Ovary (tissue), 9 donors: Measurements from ENCODE around the gene FGFR1OP2. TPM values are rescaled to one million over a fixed set of nuclear protein-coding genes. Genes with fewer than 3 reads are reported as not detected.

Source experiments
- DNase-seq, 5 donors: peaks; one replicate each; pipeline ENCODE4 v3.0.0-alpha.2; 2019 to 2020
- H3K27ac ChIP-seq, 2 donors: fragments of 200-600 bp; one replicate each; pipeline versions ENCODE4 v1.5.1 to v1.8.0; 2019 to 2022
- H3K27me3 ChIP-seq: fragments of 200-600 bp; one replicate; pipeline ENCODE4 v1.8.0; 2022
- H3K36me3 ChIP-seq: fragments of 200-600 bp; sonication (generic); one replicate; pipeline ENCODE4 v1.5.1; 2019
- H3K4me1 ChIP-seq: one replicate; pipeline ENCODE4 v1.8.1; 2013; ENCODE audit warnings: mild to moderate bottlenecking, moderate library complexity; ENCODE audit not compliant: insufficient read depth
- H3K4me3 ChIP-seq: fragments of 200-600 bp; sonication (generic); one replicate; pipeline ENCODE4 v1.5.1; 2017
- H3K9me3 ChIP-seq, 2 donors: fragments of 200-600 bp in 1 of 2; sonication (generic) in 1 of 2; one replicate each; pipeline versions ENCODE4 v1.5.1 to v1.8.1; 2013 to 2019; ENCODE audit warnings: mild to moderate bottlenecking in 1 of 2, moderate library complexity in 1 of 2
- EP300 ChIP-seq: sonication (generic); formaldehyde crosslinking; IDR thresholded peaks from one replicate; pipeline ENCODE4 v1.6.1; 2017; ENCODE audit warnings: antibody characterized with exemption
- POLR2A ChIP-seq: fragments of 450-650 bp; IDR thresholded peaks from one replicate; pipeline ENCODE4 v1.6.1; 2017; ENCODE audit warnings: antibody characterized with exemption, mild to moderate bottlenecking, moderate library complexity
- WGBS, 3 donors: extraction: QIAGEN DNeasy Blood & Tissue Kit in 1 of 3; methylation state at CpG; one replicate each; pipeline versions ENCODE4 v1.1.5 to v1.1.7; 2013 to 2017; 5-methylcytosine and 5-hydroxymethylcytosine counted together
- intact Hi-C, 4 donors: fragments of 100-400 bp; cut with DNase I; formaldehyde crosslinking; loops; one replicate each; pipeline versions ENCODE4 v1.11.0 to v1.15.1; 2022 to 2023
- polyA plus RNA-seq, 2 donors: library from polyadenylated mRNA; stranded (reverse); fragments of 200-250 nt in 1 of 2; fragments of 350-450 nt in 1 of 2; fragmentation: Illumina TruSeq in 1 of 2; extraction: RNeasy Lipid Tissue Mini Kit (QIAGEN cat#74804) in 1 of 2; gene quantifications; one replicate each; pipeline ENCODE4 v1.2.3, GENCODE V29; 2013 to 2014
- total RNA-seq, 7 donors: library from RNA; depleted of rRNA in 2 of 7; stranded (reverse); fragments of >200 nt in 2 of 7; fragmentation: NEBNext Ultra II Directional in 3 of 7; extraction: Animal tissue kit (Norgen Biotek cat#: 25700) in 3 of 7; gene quantifications; one replicate each; pipeline versions ENCODE4 v1.1.0 to v1.2.4, GENCODE V29; 2016 to 2023
- TF ChIP-seq, protein P1 (sequence below), 3 donors: fragments of 450-650 bp in 2 of 3; fragments of 200-600 bp in 1 of 3; IDR thresholded peaks; one replicate each; pipeline versions ENCODE4 v1.5.1 to v1.8.0; 2016 to 2022; ENCODE audit warnings: antibody characterized with exemption in 3 of 3, mild to moderate bottlenecking in 1 of 3
- donor health status: DM: no; HTN: no; CAD: no; lungs with moderate emphysema.
- donor health status: DM: no; HTN: no; CAD: no.
- donor health status: Bipolar disorder and iron deficiency.
- donor health status: DM: yes; HTN: yes; CAD: no.
- donor health status: DM: no; HTN: no; CAD: no.
- donor health status: DM: yes; HTN: yes; CAD: no.

FGFR1OP2 gene
- total and polyA plus RNA-seq, 9 donors = 48.7 to 150 (median 76.4) TPM

DNA sequence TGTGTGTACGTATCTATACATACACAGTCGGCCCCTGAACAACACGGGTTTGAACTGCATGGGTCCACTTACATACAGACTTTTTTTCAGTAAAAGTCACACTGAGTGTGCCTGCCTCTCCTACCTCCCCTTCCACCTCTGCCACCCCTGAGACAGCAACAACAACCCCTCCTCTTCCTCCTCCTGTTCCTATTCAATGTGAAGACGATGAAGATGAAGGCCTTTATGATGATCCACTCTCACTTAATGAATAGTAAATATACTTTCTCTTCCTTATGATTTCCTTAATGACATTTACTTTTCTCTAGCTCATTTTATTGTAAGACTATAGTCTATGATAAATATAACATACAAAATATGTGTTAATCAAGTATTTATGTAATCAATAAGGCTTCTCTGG is 50.4 kb downstream of the FGFR1OP2 start:
- DNase-seq = no peak
- no peaks in the 10 kb centered on the region for H3K36me3 ChIP-seq
- no peak overlapping the region for H3K4me3 ChIP-seq
- TF ChIP-seq, protein P1, sequence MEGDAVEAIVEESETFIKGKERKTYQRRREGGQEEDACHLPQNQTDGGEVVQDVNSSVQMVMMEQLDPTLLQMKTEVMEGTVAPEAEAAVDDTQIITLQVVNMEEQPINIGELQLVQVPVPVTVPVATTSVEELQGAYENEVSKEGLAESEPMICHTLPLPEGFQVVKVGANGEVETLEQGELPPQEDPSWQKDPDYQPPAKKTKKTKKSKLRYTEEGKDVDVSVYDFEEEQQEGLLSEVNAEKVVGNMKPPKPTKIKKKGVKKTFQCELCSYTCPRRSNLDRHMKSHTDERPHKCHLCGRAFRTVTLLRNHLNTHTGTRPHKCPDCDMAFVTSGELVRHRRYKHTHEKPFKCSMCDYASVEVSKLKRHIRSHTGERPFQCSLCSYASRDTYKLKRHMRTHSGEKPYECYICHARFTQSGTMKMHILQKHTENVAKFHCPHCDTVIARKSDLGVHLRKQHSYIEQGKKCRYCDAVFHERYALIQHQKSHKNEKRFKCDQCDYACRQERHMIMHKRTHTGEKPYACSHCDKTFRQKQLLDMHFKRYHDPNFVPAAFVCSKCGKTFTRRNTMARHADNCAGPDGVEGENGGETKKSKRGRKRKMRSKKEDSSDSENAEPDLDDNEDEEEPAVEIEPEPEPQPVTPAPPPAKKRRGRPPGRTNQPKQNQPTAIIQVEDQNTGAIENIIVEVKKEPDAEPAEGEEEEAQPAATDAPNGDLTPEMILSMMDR (IDR thresholded peaks at IDR 0.05) = no peak
- TF ChIP-seq POLR2A (no peak), EP300 (no peak)
- no peaks in the 10 kb centered on the region for H3K27me3 ChIP-seq
- H3K9me3 ChIP-seq = no peaks in the 10 kb centered on the region
- no peaks in the 10 kb centered on the region for H3K4me1 ChIP-seq
- 87 to 94% (median 92%) methylated on average over 4 of the region's 4 CpGs for WGBS, 3 donors
- H3K27ac ChIP-seq = no peak overlapping the region
- intact Hi-C loops = loop anchor here in 1 of 4 donors (1.0 kb wide), 1 partner anchor 22 kb away; no protein-coding TSS in a partner anchor

DNA sequence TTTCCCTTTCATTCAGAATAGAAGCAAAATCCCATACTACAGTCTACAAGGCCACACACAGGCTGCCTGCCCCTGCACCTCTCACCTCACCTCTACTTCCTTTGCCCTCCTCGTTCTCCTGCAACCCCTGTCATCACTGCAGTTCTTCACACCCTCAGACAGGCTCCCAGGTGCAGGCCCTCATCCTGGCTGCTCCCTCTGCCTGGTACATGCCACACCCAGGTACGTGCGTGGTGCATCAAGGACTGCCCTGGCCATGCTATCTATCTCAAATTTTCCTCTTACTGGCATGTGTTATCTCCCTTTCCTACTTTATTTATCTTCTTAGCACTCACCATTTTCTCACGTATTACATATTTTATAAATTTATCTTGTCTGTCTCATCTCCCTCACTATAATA is 51.6 kb downstream of the FGFR1OP2 start:
- H3K36me3 ChIP-seq = no peaks in the 10 kb centered on the region
- no peaks in the 10 kb centered on the region for H3K4me1 ChIP-seq
- H3K4me3 ChIP-seq = no peak overlapping the region
- H3K27ac ChIP-seq = no peak overlapping the region
- WGBS, 3 donors = 83 to 85% (median 84%) methylated on average over 4 of the region's 4 CpGs
- intact Hi-C loops = no loop called here
- no peaks in the 10 kb centered on the region for H3K9me3 ChIP-seq
- no peak for DNase-seq
- no peak for TF ChIP-seq POLR2A
- no peak for TF ChIP-seq EP300
- TF ChIP-seq, protein P1 (IDR thresholded peaks at IDR 0.05) = no peak
- no peaks in the 10 kb centered on the region for H3K27me3 ChIP-seq

DNA sequence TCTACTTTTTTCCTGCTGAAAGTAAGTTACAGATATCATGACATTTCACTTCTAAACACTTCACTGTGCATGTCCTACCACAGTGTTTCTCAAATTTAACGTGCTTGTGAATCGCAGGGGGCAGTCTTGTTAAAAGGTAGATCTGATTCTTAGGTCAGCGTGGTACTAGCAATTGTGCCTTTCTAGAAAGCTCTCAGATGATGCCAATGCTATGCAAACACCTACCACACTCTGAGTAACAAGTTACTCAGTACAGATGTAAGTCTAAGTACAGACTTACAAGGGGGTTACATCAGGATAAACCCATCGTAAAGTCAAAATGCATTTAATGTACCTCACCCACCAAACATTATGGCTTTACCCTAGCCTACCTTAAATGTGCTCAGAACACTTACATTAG is 53.6 kb downstream of the FGFR1OP2 start:
- intact Hi-C loops = no loop called here
- 96 to 97% (median 97%) methylated on average over 4 of the region's 4 CpGs for WGBS, 3 donors
- Histone ChIP-seq H3K27ac (no peak overlapping the region), H3K36me3 (no peaks in the 10 kb centered on the region), H3K4me3 (no peak overlapping the region), H3K9me3 (no peaks in the 10 kb centered on the region), H3K27me3 (no peaks in the 10 kb centered on the region), H3K4me1 (no peaks in the 10 kb centered on the region)
- TF ChIP-seq POLR2A = no peak
- TF ChIP-seq EP300 = no peak
- no peak for DNase-seq

DNA sequence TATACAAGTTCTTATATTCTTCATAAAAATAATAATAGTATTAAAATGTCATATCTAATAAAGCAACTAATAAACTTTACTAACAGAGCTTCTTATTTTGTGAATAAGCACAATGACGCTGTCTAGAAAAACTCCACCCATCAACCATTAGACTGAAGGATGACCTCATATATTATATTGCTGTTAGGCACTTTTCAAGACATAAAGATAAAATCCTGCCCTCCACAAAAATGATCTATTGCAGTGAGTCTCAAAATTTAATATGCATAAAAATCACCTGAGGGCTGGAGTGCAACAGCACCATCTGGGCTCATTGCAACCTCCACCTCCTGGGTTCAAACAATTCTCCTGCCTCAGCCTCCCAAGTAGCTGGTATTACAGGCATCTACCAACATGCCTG is 55.8 kb downstream of the FGFR1OP2 start:
- H3K4me3 ChIP-seq = no peak overlapping the region
- H3K4me1 ChIP-seq = no peaks in the 10 kb centered on the region
- 85 to 96% (median 96%) methylated on average over 1 of the region's 1 CpG for WGBS, 3 donors
- intact Hi-C loops = no loop called here
- TF ChIP-seq, protein P1 (IDR thresholded peaks at IDR 0.05) = no peak
- no peak for TF ChIP-seq POLR2A
- no peak overlapping the region for H3K27ac ChIP-seq
- no peak for DNase-seq
- H3K27me3 ChIP-seq = no peaks in the 10 kb centered on the region
- H3K36me3 ChIP-seq = no peaks in the 10 kb centered on the region
- H3K9me3 ChIP-seq = no peaks in the 10 kb centered on the region

DNA sequence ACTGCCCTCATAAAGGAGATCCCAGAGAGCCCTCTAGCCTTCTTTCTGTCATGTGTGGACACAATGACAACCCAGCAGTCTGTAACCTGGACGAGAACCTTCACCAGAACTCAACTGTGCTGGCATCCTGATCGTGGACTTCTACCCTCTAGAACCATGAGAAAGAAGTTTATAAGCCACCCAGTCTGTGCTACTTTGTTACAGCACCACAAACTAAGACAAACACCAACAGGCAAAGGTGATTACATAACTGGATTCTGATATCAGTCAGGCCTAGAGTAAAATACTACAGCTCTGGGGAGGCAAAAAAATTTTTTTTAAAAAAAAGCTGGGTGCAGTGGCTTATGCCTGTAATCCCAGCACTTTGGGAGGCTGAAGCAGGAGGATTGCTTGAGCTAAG is 57.4 kb downstream of the FGFR1OP2 start:
- 91 to 96% (median 93%) methylated on average over 2 of the region's 2 CpGs for WGBS, 3 donors
- Histone ChIP-seq H3K27ac (no peak overlapping the region), H3K4me3 (no peak overlapping the region), H3K27me3 (no peaks in the 10 kb centered on the region), H3K9me3 (no peaks in the 10 kb centered on the region), H3K4me1 (no peaks in the 10 kb centered on the region), H3K36me3 (no peaks in the 10 kb centered on the region)
- intact Hi-C loops = no loop called here
- no peak for TF ChIP-seq POLR2A
- TF ChIP-seq, protein P1 (IDR thresholded peaks at IDR 0.05) = no peak
- no peak for TF ChIP-seq EP300
- DNase-seq = no peak
